Fibroblast of lung (primary cell): ENCODE results near the gene CDK4.

Experiments used
- CTCF ChIP-seq, 2 donors: IDR thresholded peaks in 1 of 2; conservative IDR thresholded peaks in 1 of 2; 1 replicate in 1 of 2; 2 replicates in 1 of 2; pipeline ENCODE4 v1.5.1; 2011 to 2012; ENCODE audit warnings: low read length in 2 of 2, control low read depth in 1 of 2, inconsistent platforms in 1 of 2, low read depth in 1 of 2, mild to moderate bottlenecking in 1 of 2
- EZH2 ChIP-seq: IDR thresholded peaks from 2 replicates; pipeline ENCODE4 v1.5.1; 2012; ENCODE audit warnings: low read length, control low read depth, mild to moderate bottlenecking; ENCODE audit errors: missing control alignments

GRCh38 chr12:57766464-57767304 is 14.6 kb upstream of the CDK4 start, which contains the start of gene CYP27B1:
- TF ChIP-seq CTCF (conservative IDR thresholded peaks at IDR 0.05 in 1 of 2, IDR thresholded peaks at IDR 0.05 in 1 of 2; ENCODE audit: low read depth in 1 of 2, low read length in 2 of 2) (no peak), EZH2 (no peak)
